ENCODE results near the gene ADAMTS2. TPM values are rescaled to one million over a fixed set of nuclear protein-coding genes. Genes with fewer than 3 reads are reported as not detected.

The ADAMTS2 gene
- total and polyA plus RNA-seq, 3 donors from 2014 or later: 10.9 to 19.8 (median 13.6) TPM

- intact Hi-C loops (cut with DNase I; ENCODE audit: low total_unique reads): no loop called here
- H3K27ac ChIP-seq: no peak overlapping the region
- H3K4me1 ChIP-seq: no peaks in the 10 kb centered on the region
- TF ChIP-seq POLR2A (IDR thresholded peaks at IDR 0.05) (no peak), CTCF (IDR thresholded peaks at IDR 0.05) (no peak)
- no peaks in the 10 kb centered on the region for H3K27me3 ChIP-seq
- DNase-seq: no peak
- 89 to 91% methylated on average over 14 of the region's 14 CpGs for WGBS, 2 donors
- no peaks in the 10 kb centered on the region for H3K9me3 ChIP-seq
- H3K36me3 ChIP-seq (ENCODE audit: low read depth, missing control alignments): no peaks in the 10 kb centered on the region
- no peak overlapping the region for H3K4me3 ChIP-seq
Measured at GRCh38 chr5:179303451-179304200, 41.6 kb downstream of the ADAMTS2 start.

GRCh38 chr5:179302499-179303185 lies 42.6 kb downstream of the ADAMTS2 start:
- DNase-seq: no peak
- intact Hi-C loops (cut with DNase I; ENCODE audit: low total_unique reads): no loop called here
- no peak for TF ChIP-seq CTCF (IDR thresholded peaks at IDR 0.05)
- TF ChIP-seq POLR2A (IDR thresholded peaks at IDR 0.05): no peak
- Histone ChIP-seq H3K36me3 (ENCODE audit: low read depth, missing control alignments) (no peaks in the 10 kb centered on the region), H3K27me3 (no peaks in the 10 kb centered on the region), H3K9me3 (no peaks in the 10 kb centered on the region), H3K4me3 (no peak overlapping the region), H3K4me1 (no peaks in the 10 kb centered on the region), H3K27ac (no peak overlapping the region)
- WGBS, 2 donors: 83 to 88% methylated on average over 13 of the region's 13 CpGs

GRCh38 chr5:179301796-179302195 lies 43.5 kb downstream of the ADAMTS2 start:
- TF ChIP-seq CTCF (IDR thresholded peaks at IDR 0.05) (no peak), POLR2A (IDR thresholded peaks at IDR 0.05) (no peak)
- Histone ChIP-seq H3K4me1 (no peaks in the 10 kb centered on the region), H3K36me3 (ENCODE audit: low read depth, missing control alignments) (no peaks in the 10 kb centered on the region), H3K27ac (no peak overlapping the region), H3K27me3 (no peaks in the 10 kb centered on the region), H3K4me3 (no peak overlapping the region), H3K9me3 (no peaks in the 10 kb centered on the region)
- WGBS, 2 donors: 69 to 84% methylated on average over 6 to 17 of the region's 17 CpGs
- intact Hi-C loops (cut with DNase I; ENCODE audit: low total_unique reads): no loop called here
- no peak for DNase-seq

GRCh38 chr5:179301376-179301775 lies 43.9 kb downstream of the ADAMTS2 start:
- intact Hi-C loops (cut with DNase I; ENCODE audit: low total_unique reads): no loop called here
- Histone ChIP-seq H3K9me3 (no peaks in the 10 kb centered on the region), H3K4me3 (no peak overlapping the region), H3K36me3 (ENCODE audit: low read depth, missing control alignments) (no peaks in the 10 kb centered on the region), H3K27me3 (no peaks in the 10 kb centered on the region), H3K4me1 (no peaks in the 10 kb centered on the region), H3K27ac (no peak overlapping the region)
- no peak for DNase-seq
- TF ChIP-seq CTCF (IDR thresholded peaks at IDR 0.05) (no peak), POLR2A (IDR thresholded peaks at IDR 0.05) (no peak)
- 83 to 94% methylated on average over 6 of the region's 6 CpGs for WGBS, 2 donors
